NT2/D1 (cell line): ENCODE measurements around the gene PRKN.

Experiments
- DNase-seq: peaks from one replicate; pipeline ENCODE4 v3.0.0-alpha.2; 2011; ENCODE audit warnings: low read depth, low spot score
- H3K27me3 ChIP-seq: 2 replicates; pipeline ENCODE4 v1.6.0; 2011; ENCODE audit warnings: mild to moderate bottlenecking; ENCODE audit not compliant: insufficient read length, insufficient read depth
- H3K36me3 ChIP-seq: 2 replicates; pipeline ENCODE4 v1.6.1; 2011; ENCODE audit warnings: mild to moderate bottlenecking, low read length, mixed read lengths; ENCODE audit not compliant: insufficient read depth, insufficient read length
- H3K4me1 ChIP-seq: 2 replicates; pipeline ENCODE4 v1.5.1; 2011; ENCODE audit not compliant: insufficient read depth, insufficient read length
- H3K4me3 ChIP-seq: 2 replicates; pipeline ENCODE4 v1.5.1; 2011; ENCODE audit warnings: low read depth; ENCODE audit not compliant: insufficient read length
- H3K9ac ChIP-seq: 2 replicates; pipeline ENCODE4 v1.6.0; 2011; ENCODE audit warnings: low read depth; ENCODE audit not compliant: insufficient read length
- H3K9me3 ChIP-seq: 2 replicates; pipeline ENCODE4 v1.5.1; 2011; ENCODE audit warnings: mild to moderate bottlenecking, low read length; ENCODE audit not compliant: insufficient read depth
- SUZ12 ChIP-seq: IDR thresholded peaks from 2 replicates; pipeline ENCODE4 v1.6.1; 2011; ENCODE audit not compliant: insufficient read length, insufficient read depth; ENCODE audit errors: extremely low read depth
- YY1 ChIP-seq: IDR thresholded peaks from 2 replicates; pipeline ENCODE4 v1.6.1; 2011; ENCODE audit not compliant: insufficient read length, insufficient read depth
- ZNF274 ChIP-seq: IDR thresholded peaks from 2 replicates; pipeline ENCODE4 v1.6.1; 2011; ENCODE audit warnings: mild to moderate bottlenecking, low read depth, low read length

The PRKN gene

GRCh38 chr6:161740486-161740885 is 987.1 kb downstream of the PRKN start:
- H3K9ac ChIP-seq: no peak overlapping the region

GRCh38 chr6:161736781-161737292 is 990.7 kb downstream of the PRKN start:
- no peaks in the 10 kb centered on the region for H3K9me3 ChIP-seq
- no peak overlapping the region for H3K9ac ChIP-seq
- H3K4me3 ChIP-seq: no peak overlapping the region
- TF ChIP-seq YY1 (no peak), SUZ12 (no peak), ZNF274 (no peak)
- no peak for DNase-seq
- H3K36me3 ChIP-seq: no peaks in the 10 kb centered on the region
- H3K4me1 ChIP-seq: no peaks in the 10 kb centered on the region
- H3K27me3 ChIP-seq: no peaks in the 10 kb centered on the region

More at GRCh38 chr6:161740486-161740885, 987.1 kb downstream of the PRKN start:
- H3K36me3 ChIP-seq: no peaks in the 10 kb centered on the region
- no peaks in the 10 kb centered on the region for H3K9me3 ChIP-seq
- DNase-seq: no peak
- TF ChIP-seq SUZ12 (no peak), ZNF274 (no peak), YY1 (no peak)
- no peak overlapping the region for H3K4me3 ChIP-seq
- H3K4me1 ChIP-seq: no peaks in the 10 kb centered on the region
- H3K27me3 ChIP-seq: no peaks in the 10 kb centered on the region

GRCh38 chr6:161736326-161736725 is 991.2 kb downstream of the PRKN start:
- Histone ChIP-seq H3K36me3 (no peaks in the 10 kb centered on the region), H3K9me3 (no peaks in the 10 kb centered on the region), H3K9ac (no peak overlapping the region), H3K4me3 (no peak overlapping the region), H3K4me1 (no peaks in the 10 kb centered on the region), H3K27me3 (no peaks in the 10 kb centered on the region)
- no peak for TF ChIP-seq YY1
- TF ChIP-seq SUZ12: no peak
- TF ChIP-seq ZNF274: no peak
- DNase-seq: no peak

- H3K36me3 ChIP-seq: no peaks in the 10 kb centered on the region
- no peaks in the 10 kb centered on the region for H3K9me3 ChIP-seq
- no peaks in the 10 kb centered on the region for H3K4me1 ChIP-seq
- no peaks in the 10 kb centered on the region for H3K27me3 ChIP-seq
- no peak overlapping the region for H3K4me3 ChIP-seq
- DNase-seq: no peak
- TF ChIP-seq SUZ12 (no peak), YY1 (no peak), ZNF274 (no peak)
- no peak overlapping the region for H3K9ac ChIP-seq
Observed at GRCh38 chr6:161732594-161732993, 995.0 kb downstream of the PRKN start.

- H3K9me3 ChIP-seq: no peaks in the 10 kb centered on the region
- TF ChIP-seq SUZ12 (no peak), YY1 (no peak), ZNF274 (no peak)
- peak; percentile 15 for DNase-seq
- no peak overlapping the region for H3K4me3 ChIP-seq
- no peak overlapping the region for H3K9ac ChIP-seq
- H3K27me3 ChIP-seq: no peaks in the 10 kb centered on the region
- peaks cover 2% of the 10 kb centered on the region for H3K4me1 ChIP-seq
- H3K36me3 ChIP-seq: no peaks in the 10 kb centered on the region
Observed at GRCh38 chr6:161727083-161727833, 1000.3 kb downstream of the PRKN start.

- TF ChIP-seq SUZ12 (no peak), YY1 (no peak), ZNF274 (no peak)
- Histone ChIP-seq H3K9ac (no peak overlapping the region), H3K4me3 (no peak overlapping the region), H3K9me3 (no peaks in the 10 kb centered on the region), H3K4me1 (peaks cover 2% of the 10 kb centered on the region), H3K27me3 (no peaks in the 10 kb centered on the region), H3K36me3 (no peaks in the 10 kb centered on the region)
- DNase-seq: no peak
Observed at GRCh38 chr6:161722394-161722793, 1005.2 kb downstream of the PRKN start.

GRCh38 chr6:161721511-161721910 is 1006.1 kb downstream of the PRKN start:
- Histone ChIP-seq H3K9me3 (no peaks in the 10 kb centered on the region), H3K4me3 (no peak overlapping the region), H3K4me1 (no peaks in the 10 kb centered on the region), H3K27me3 (no peaks in the 10 kb centered on the region), H3K36me3 (no peaks in the 10 kb centered on the region), H3K9ac (no peak overlapping the region)
- DNase-seq: no peak
- TF ChIP-seq SUZ12 (no peak), ZNF274 (no peak), YY1 (no peak)

GRCh38 chr6:161716176-161716575 is 1011.4 kb downstream of the PRKN start:
- DNase-seq: no peak
- Histone ChIP-seq H3K9me3 (no peaks in the 10 kb centered on the region), H3K4me3 (no peak overlapping the region), H3K27me3 (no peaks in the 10 kb centered on the region), H3K4me1 (no peaks in the 10 kb centered on the region), H3K9ac (no peak overlapping the region), H3K36me3 (no peaks in the 10 kb centered on the region)
- no peak for TF ChIP-seq SUZ12
- TF ChIP-seq YY1: no peak
- TF ChIP-seq ZNF274: no peak
